ENCODE data around the gene CNGA1.
A peak's percentile ranks its signal among the peaks of the same experiment; 100 is the strongest.
"Not testable (repeated sequence)": the region's sequence is repeated elsewhere in the genome, so short reads cannot be mapped to it uniquely, and the experiment has no call there.

Gene CNGA1

DNA sequence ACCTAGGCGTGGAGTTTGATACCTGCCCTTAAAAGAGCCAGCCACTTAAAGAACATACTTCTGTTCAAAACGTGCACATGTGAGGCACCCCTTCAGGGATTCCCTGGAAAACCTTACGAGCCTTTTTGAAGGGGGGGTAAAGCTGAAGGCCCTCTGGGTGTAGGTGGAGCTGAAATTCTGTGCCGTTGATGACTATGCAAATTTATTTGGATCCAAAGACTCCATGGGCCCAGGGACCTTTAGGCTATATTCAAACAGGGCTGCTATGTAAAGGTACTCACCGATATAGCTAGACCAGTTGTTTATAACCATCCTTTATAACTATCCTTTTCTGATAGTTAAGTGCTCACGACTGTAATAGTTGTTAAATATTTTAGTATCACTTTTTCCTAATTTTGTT is 61.8 kb downstream of the CNGA1 start:
- DNase-seq (ENCODE audit: low read depth), result no peak

DNA sequence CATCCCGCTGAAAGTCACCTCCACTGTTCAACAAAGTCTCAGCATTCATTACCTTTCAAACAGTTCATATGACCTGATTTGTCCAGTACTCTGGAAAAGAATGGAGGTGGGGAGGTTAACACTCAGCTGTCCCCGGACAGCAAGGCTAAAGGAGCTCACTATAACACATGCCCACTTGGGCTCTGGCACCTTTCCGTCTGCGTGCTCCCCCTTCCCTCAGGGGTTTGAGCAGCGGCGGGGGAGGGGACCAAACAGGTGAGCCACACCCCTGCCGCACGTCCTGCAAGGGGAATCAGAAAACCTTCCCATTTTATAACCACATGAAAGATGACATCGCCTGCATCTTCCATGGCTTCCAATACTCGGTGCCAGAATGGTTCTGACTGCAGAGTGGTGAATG is 62.2 kb downstream of the CNGA1 start:
- no peak for DNase-seq (ENCODE audit: low read depth)

- DNase-seq (ENCODE audit: low read depth), result no peak
Observed at GRCh38 chr4:47945930-47946726, 70.4 kb downstream of the CNGA1 start.

DNA sequence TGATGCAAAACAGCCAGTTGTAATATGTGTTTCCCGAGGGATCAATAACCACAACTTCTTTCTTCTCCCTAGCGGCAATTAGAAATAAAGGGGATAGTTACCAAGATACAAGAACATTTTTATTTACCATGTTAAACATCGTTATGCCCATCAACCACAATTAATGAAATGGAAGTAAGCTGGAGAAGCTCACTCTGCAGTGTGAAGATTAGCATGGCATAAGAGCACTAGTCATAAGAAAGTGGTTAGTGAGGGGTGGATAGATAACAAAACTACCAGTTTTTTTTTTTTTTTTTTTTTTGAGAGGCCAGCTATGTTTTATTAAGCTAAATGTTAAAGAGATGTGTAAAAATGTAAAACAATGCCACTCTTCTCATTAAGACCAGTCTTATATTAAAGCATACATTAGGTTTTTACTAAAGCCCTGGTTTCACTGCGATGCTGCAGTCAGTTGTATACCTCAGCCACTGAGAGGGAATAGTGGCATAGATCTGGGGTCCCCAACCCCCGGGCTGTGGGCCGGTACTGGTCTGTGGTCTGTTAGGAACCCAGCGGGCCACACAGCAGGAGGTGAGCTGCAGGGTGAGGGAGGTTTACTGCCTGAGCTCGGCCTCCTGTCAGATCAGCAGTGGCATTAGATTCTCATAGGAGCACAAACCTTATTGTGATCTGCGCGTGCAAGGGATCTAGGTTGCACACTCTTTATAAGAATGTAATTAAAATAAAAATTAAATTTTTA is 74.2 kb downstream of the CNGA1 start:
- DNase-seq (ENCODE audit: low read depth), result no peak

DNA sequence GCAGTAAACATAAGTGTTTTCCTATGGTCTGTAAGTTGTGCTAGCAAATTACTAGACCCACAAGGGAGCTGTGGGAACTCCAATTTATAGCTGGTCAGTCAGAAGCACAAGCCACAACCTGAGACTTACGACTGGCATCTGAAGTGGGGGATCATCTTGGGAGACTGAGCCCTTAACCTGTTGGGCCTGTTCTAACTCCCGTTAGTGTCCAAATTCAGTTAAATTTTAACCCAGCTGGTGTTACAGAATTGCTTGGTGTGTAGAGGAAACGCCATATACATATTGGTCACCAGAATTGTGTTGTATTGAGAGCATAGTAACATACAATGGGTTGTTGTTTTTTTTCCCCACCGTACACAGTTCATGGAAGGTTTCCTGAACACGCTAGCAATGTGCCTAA is 77.0 kb downstream of the CNGA1 start:
- no peak for DNase-seq (ENCODE audit: low read depth)

- no peak for DNase-seq (ENCODE audit: low read depth)
Observed at GRCh38 chr4:47936336-47936735, 80.1 kb downstream of the CNGA1 start.

DNA sequence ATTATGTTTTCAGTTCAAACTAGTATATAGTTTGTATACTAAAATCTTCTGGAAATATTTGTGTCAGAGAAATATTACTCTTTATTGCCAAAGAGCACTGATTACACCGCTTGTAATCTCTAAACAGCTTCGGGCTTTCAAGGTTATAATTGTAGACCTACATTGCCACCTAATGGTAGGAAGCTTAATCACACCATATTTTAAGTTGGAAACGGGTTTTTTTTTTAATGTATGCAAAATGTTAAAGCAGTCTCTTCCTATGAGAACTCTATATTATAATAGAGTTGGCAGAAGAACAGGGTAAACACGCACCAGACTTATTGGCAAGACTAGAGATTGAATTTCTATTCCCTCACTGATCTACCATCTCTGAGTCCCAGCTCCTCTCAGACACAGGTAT is 82.6 kb downstream of the CNGA1 start:
- no peak for DNase-seq (ENCODE audit: low read depth)

DNA sequence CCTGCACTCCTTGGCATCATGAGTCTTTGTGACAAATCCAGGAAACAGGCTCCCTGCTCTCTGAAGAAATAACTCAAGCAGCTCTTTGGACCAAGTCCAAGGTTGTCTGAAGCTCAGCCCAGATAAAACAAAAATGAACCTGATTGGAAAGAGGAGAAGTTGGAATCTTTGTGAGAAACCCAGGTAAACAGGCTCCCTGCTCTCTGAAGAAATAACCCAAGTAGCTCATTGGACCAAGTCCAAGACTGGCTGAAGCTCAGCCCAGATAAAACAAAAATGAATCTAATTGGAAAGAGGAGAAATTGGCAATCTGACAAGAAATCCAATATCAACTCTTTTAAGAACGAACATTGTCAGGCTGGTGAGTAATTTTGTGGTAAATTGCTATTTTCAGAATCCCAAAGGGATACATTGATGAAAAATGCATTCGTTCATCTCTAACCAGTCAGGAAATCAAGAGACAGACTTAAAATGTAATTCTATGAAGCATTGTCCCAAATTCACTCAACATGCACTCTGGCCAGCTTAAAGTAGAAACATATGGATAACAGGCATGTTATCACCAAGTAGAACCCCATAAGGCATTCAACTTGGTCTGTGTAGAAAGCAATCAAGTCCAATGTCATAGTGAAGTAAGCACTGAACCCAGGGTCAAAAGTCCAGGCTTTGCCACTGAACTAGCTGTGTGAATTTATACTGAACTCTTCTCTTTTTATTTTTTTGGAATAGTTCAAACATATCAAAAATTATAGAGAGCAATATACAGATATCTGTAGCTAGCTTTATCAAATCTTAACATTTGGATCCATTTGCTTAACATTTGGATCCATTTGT is 85.3 kb downstream of the CNGA1 start:
- DNase-seq (ENCODE audit: low read depth), result peak; percentile 71

- no peak for DNase-seq (ENCODE audit: low read depth)
Observed at GRCh38 chr4:47929682-47930201, 86.7 kb downstream of the CNGA1 start.

DNA sequence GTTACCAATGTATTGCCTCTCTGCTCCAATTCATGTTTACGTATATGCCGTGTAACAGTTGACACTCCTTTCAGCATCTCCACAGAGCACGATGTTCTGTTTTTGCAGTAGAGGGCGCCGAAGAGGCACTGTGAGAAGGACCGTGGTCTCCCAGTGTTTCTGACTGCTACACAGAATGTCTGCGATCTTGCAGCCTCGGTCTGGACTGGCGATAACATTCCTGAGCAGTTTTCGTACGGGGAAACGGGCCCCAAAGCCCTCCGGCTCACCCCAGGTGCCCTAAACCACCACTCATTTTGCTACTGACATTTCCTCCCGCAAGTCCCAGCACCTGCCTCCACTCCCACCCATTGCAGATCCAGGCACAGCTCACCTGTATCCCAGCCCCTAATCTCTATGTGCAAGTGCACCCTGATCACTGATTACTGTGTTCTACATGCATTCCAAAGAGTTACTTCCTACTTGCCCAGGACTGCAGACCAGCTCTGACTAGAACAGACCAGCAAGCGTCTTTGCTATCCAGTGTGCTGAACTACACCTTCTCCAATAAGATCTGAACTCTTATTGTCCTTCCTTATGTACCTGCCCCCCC is 89.7 kb downstream of the CNGA1 start:
- no peak for DNase-seq (ENCODE audit: low read depth)

GRCh38 chr4:47923261-47923608 is 93.2 kb downstream of the CNGA1 start:
- not testable (repeated sequence) for DNase-seq (ENCODE audit: low read depth)

- not testable (repeated sequence) for DNase-seq (ENCODE audit: low read depth)
Observed at GRCh38 chr4:47922436-47923260, 93.8 kb downstream of the CNGA1 start.

- not testable (repeated sequence) for DNase-seq (ENCODE audit: low read depth)
Observed at GRCh38 chr4:47917163-47917562, 99.3 kb downstream of the CNGA1 start.

DNA sequence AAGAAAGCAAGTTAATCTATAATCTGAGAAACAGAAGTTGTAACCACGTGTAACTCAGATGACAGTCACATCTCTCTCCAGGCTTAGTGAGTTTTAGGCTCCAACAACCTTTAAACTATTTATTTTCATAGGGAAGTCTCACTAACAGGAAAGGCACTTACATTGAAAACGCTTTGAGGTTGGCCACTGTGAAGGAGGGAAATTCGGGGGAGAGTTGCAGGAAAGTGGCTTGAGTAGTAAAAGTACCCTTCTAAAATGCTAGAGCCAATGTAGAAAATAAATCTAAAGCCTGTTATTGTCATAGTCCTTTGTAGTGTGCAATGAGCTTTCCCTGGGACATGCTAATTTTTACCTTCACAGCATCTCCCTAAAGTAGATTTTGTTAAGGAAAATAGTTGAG is 101.1 kb downstream of the CNGA1 start:
- no peak for DNase-seq (ENCODE audit: low read depth)

DNA sequence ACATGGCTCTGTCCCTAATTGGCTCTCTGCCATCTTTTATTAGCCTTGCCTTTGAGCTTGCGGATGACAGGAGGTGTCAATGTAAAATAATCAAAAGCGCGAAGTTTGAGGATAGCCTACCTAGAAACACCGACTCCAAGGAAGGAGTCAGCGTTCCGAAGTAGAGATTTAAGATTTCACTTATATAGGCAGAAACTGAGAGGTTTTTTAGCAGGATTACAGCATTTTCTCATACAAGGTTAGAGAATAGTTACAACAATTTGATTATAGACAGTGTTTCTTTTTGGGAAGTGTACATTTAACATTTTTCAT is 101.6 kb downstream of the CNGA1 start:
- no peak for DNase-seq (ENCODE audit: low read depth)

- peak; percentile 86 for DNase-seq (ENCODE audit: low read depth)
Observed at GRCh38 chr4:47914220-47914925, 102.1 kb downstream of the CNGA1 start, which contains the start of gene NFXL1. Gene NFXL1, minus strand, starts transcription at chr4:47914583. Its CDS starts 380 bp downstream, at chr4:47914203.

DNA sequence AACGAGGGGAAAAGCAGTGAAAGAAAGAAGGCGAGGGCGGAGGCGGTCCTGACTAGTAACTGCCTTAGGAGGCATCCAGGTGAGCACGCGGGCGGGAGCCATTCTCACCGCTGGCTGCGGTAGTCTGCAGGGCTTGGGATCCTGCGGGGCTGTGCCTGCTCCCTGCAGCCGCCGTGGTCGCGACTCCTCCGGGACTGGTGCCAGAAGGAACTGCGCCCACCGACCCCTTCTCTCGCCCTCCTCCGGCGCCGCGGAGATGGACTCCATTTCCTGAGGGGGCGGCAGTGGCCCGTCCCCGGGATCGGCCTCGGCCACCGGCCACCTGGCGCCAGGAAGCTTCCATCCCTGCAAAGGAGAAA is 102.6 kb downstream of the CNGA1 start:
- no peak for DNase-seq (ENCODE audit: low read depth)

- DNase-seq (ENCODE audit: low read depth), result no peak
Observed at GRCh38 chr4:47913330-47913729, 103.2 kb downstream of the CNGA1 start.

DNA sequence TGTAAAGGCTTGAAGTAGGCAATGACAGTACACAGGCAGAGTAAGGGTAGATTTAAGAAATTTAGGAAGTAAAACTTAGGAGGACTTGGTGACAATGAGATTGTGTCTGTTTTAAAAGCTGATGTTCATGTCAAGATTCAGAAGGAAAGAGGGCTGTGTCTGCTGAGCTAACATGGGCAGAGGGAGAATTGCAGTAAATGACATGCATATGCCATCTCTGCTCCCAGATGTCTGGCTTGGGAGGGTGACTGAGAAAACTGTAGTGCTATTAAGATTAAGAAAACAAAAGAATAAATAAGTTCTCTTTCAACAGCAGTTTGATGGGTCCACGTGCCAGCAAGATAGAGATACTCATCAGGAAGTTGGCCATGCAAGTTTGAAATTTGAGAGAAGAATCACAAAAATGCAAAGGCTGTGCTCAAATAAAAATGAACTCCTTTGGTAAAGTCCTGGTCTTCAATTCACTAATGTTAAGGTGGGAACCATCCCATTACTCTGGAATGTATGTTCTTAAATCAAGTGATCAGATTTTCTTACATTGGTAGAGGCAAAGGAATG is 109.3 kb downstream of the CNGA1 start:
- no peak for DNase-seq (ENCODE audit: low read depth)

- no peak for DNase-seq (ENCODE audit: low read depth)
Observed at GRCh38 chr4:47899639-47900038, 116.8 kb downstream of the CNGA1 start.

Data from HS-27A (cell line).